KMS-11 (cell line): ENCODE data around the gene ADAM21.
A peak's percentile ranks its signal among the peaks of the same experiment; 100 is the strongest.
"Not testable (repeated sequence)": the region's sequence is repeated elsewhere in the genome, so short reads cannot be mapped to it uniquely, and the experiment has no call there.

Source experiments
- H2AFZ ChIP-seq: fragments of 200-600 bp; sonication (generic); 2 replicates; pipeline ENCODE4 v1.6.1; 2016; ENCODE audit warnings: antibody characterized with exemption, mixed run types, low read depth
- H3K27ac ChIP-seq: fragments of 200-600 bp; sonication (generic); 2 replicates; pipeline ENCODE4 v1.6.1; 2016; ENCODE audit warnings: mild to moderate bottlenecking, mixed run types
- H3K27me3 ChIP-seq: fragments of 200-600 bp; sonication (generic); 2 replicates; pipeline ENCODE4 v1.6.1; 2017; ENCODE audit warnings: mild to moderate bottlenecking, low read depth, mixed run types, moderate library complexity; ENCODE audit not compliant: insufficient read depth
- H3K36me3 ChIP-seq: fragments of 200-600 bp; sonication (generic); 2 replicates; pipeline ENCODE4 v1.6.1; 2017; ENCODE audit warnings: mild to moderate bottlenecking, mixed run types; ENCODE audit not compliant: insufficient read depth
- H3K4me1 ChIP-seq: fragments of 200-600 bp; sonication (generic); 2 replicates; pipeline ENCODE4 v1.6.1; 2016; ENCODE audit warnings: mild to moderate bottlenecking, low read depth, mixed run types; ENCODE audit not compliant: poor library complexity, severe bottlenecking
- H3K4me2 ChIP-seq: fragments of 200-600 bp; sonication (generic); 2 replicates; pipeline ENCODE4 v1.7.0; 2016; ENCODE audit warnings: mild to moderate bottlenecking, mixed run types
- H3K4me3 ChIP-seq: fragments of 200-600 bp; sonication (generic); IDR thresholded peaks from 2 replicates; pipeline ENCODE4 v1.6.1; 2017; ENCODE audit warnings: low read depth, low read length, mixed read lengths; ENCODE audit not compliant: insufficient read depth
- H3K79me2 ChIP-seq: fragments of 200-600 bp; sonication (generic); 2 replicates; pipeline ENCODE4 v1.6.1; 2016; ENCODE audit warnings: low read depth, mixed run types; ENCODE audit not compliant: insufficient read depth
- H3K9ac ChIP-seq: fragments of 200-600 bp; sonication (generic); 2 replicates; pipeline ENCODE4 v1.6.1; 2016; ENCODE audit warnings: mild to moderate bottlenecking, mixed run types
- H4K20me1 ChIP-seq: fragments of 200-600 bp; sonication (generic); 2 replicates; pipeline ENCODE4 v1.6.1; 2016; ENCODE audit warnings: mild to moderate bottlenecking, mixed run types; ENCODE audit not compliant: insufficient read depth
- CTCF ChIP-seq: fragments of 200-600 bp; sonication (generic); conservative IDR thresholded peaks from 2 replicates; pipeline ENCODE4 v1.6.1; 2017; ENCODE audit warnings: low read depth, mild to moderate bottlenecking, antibody characterized with exemption, low read length, moderate library complexity, mixed read lengths

ADAM21 gene

GRCh38 chr14:70416338-70416724 lies 35.6 kb upstream of the ADAM21 start:
- peak overlapping the region; percentile 45; the same call in 1 of the 2 replicates for H3K4me2 ChIP-seq
- no peak overlapping the region for H3K27ac ChIP-seq
- no peaks in the 10 kb centered on the region for H3K27me3 ChIP-seq
- H3K79me2 ChIP-seq, result no peaks in the 10 kb centered on the region
- TF ChIP-seq CTCF, result no peak
- no peaks in the 10 kb centered on the region for H3K4me1 ChIP-seq
- no peaks in the 10 kb centered on the region for H3K36me3 ChIP-seq
- no peak overlapping the region for H3K4me3 ChIP-seq
- no peaks in the 10 kb centered on the region for H4K20me1 ChIP-seq
- peak overlapping the region; percentile 12; the same call in 1 of the 2 replicates for H3K9ac ChIP-seq
- peak overlapping the region; percentile 50; the same call in 1 of the 2 replicates for H2AFZ ChIP-seq

GRCh38 chr14:70416725-70417349 lies 35.1 kb upstream of the ADAM21 start, which contains the start of gene SYNJ2BP:
Gene SYNJ2BP (minus strand): TSS chr14:70417090. CDS start chr14:70416963, 127 bp downstream.
- Histone ChIP-seq H3K27ac (no peak within 1 kb of the TSS), H3K36me3 (no peaks in the 10 kb centered on the region), H2AFZ (peak within 1 kb of the TSS; percentile 50; the same call in 1 of the 2 replicates), H3K4me1 (no peaks in the 10 kb centered on the region), H3K79me2 (no peaks in the 10 kb centered on the region), H3K9ac (peak within 1 kb of the TSS; percentile 12; the same call in 1 of the 2 replicates), H4K20me1 (no peaks in the 10 kb centered on the region), H3K4me3 (no peak within 1 kb of the TSS), H3K4me2 (peak within 1 kb of the TSS; percentile 45; the same call in 1 of the 2 replicates), H3K27me3 (no peaks in the 10 kb centered on the region)
- TF ChIP-seq CTCF, result no peak

- H3K27ac ChIP-seq, H3K4me2 ChIP-seq, H3K4me1 ChIP-seq, H3K4me3 ChIP-seq, H3K9ac ChIP-seq, H3K27me3 ChIP-seq, H3K79me2 ChIP-seq, H3K36me3 ChIP-seq, H4K20me1 ChIP-seq, H2AFZ ChIP-seq: not testable (repeated sequence)
These were observed 32.6 kb upstream of the ADAM21 start for GRCh38 chr14:70419270-70419931.

- H3K79me2 ChIP-seq, result no peaks in the 10 kb centered on the region
- no peaks in the 10 kb centered on the region for H4K20me1 ChIP-seq
- no peaks in the 10 kb centered on the region for H3K27me3 ChIP-seq
- no peak overlapping the region for H2AFZ ChIP-seq
- no peak for TF ChIP-seq CTCF
- no peak overlapping the region for H3K9ac ChIP-seq
- no peak overlapping the region for H3K4me2 ChIP-seq
- no peaks in the 10 kb centered on the region for H3K4me1 ChIP-seq
- no peak overlapping the region for H3K27ac ChIP-seq
- H3K36me3 ChIP-seq, result no peaks in the 10 kb centered on the region
- no peak overlapping the region for H3K4me3 ChIP-seq
These were observed 29.4 kb upstream of the ADAM21 start for GRCh38 chr14:70422538-70422937.

GRCh38 chr14:70425354-70425753 lies 26.6 kb upstream of the ADAM21 start:
- no peaks in the 10 kb centered on the region for H3K36me3 ChIP-seq
- no peak overlapping the region for H3K4me3 ChIP-seq
- no peaks in the 10 kb centered on the region for H4K20me1 ChIP-seq
- H3K27ac ChIP-seq, result no peak overlapping the region
- H3K79me2 ChIP-seq, result no peaks in the 10 kb centered on the region
- no peak overlapping the region for H2AFZ ChIP-seq
- H3K9ac ChIP-seq, result no peak overlapping the region
- no peaks in the 10 kb centered on the region for H3K27me3 ChIP-seq
- H3K4me2 ChIP-seq, result no peak overlapping the region
- no peaks in the 10 kb centered on the region for H3K4me1 ChIP-seq
- TF ChIP-seq CTCF, result no peak

- H3K79me2 ChIP-seq, H3K27ac ChIP-seq, H3K4me3 ChIP-seq, H3K4me1 ChIP-seq, H3K4me2 ChIP-seq, H3K9ac ChIP-seq, H3K27me3 ChIP-seq, H3K36me3 ChIP-seq, H4K20me1 ChIP-seq, H2AFZ ChIP-seq: not testable (repeated sequence)
These were observed 25.4 kb upstream of the ADAM21 start for GRCh38 chr14:70426555-70426954.
